HepG2 (cell line): ENCODE data around the gene TCF20. TPM values are rescaled to one million over a fixed set of nuclear protein-coding genes. Genes with fewer than 3 reads are reported as not detected.

ENCODE experiments used
- ATAC-seq: fragments of 200-7000 bp; cut with Tn5 transposase; 3 replicates; pipeline ENCODE4 v1.9.1; 2020; ENCODE audit warnings: mild to moderate bottlenecking, moderate library complexity
- BruUV-seq: library from RNA; stranded (reverse); fragments of 400-500 nt; replicated peaks from 2 replicates; lab custom pipeline; 2021; lab: Mats Ljungman, UMichigan
- CTCF ChIA-PET: fragments of 300-600 bp; formaldehyde crosslinking; extraction: SDS; loops from one replicate; lab custom pipeline; 2021; ENCODE audit warnings: low total read pairs, inconsistent platforms, low intra/inter-chr PET ratio; lab: Yijun Ruan, JAX
- POLR2A ChIA-PET: fragments of 350-600 bp; sonication (Branson Sonifier 250); formaldehyde crosslinking; loops from one replicate; lab custom pipeline; 2020; ENCODE audit warnings: antibody characterized with exemption, inconsistent platforms; lab: Yijun Ruan, JAX
- DNase-seq: peaks from one replicate; pipeline ENCODE4 v3.0.0-alpha.2; 2015; ENCODE audit warnings: low spot score
- FAIRE-seq: peaks from 3 replicates; lab custom pipeline; 2011; peaks lifted over from hg19 to GRCh38; lab: Jason Lieb, UNC
- H2AFZ ChIP-seq: one replicate; pipeline ENCODE4 v1.6.1; 2011; ENCODE audit warnings: low read length, inconsistent platforms
- H3K27ac ChIP-seq: fragments of 300-600 bp; 3 replicates; pipeline ENCODE4 v1.8.0; 2011; ENCODE audit warnings: mixed run types, mild to moderate bottlenecking, mixed read lengths, low read length, inconsistent platforms; ENCODE audit not compliant: insufficient read depth; ENCODE audit errors: extremely low read length
- H3K27me3 ChIP-seq, 2 experiments: fragments of 200-600 bp in 1 of 2; 2 replicates in 1 of 2; 3 replicates in 1 of 2; pipeline versions ENCODE4 v1.6.0 to v1.8.0; 2011; ENCODE audit warnings: low read length in 2 of 2, mild to moderate bottlenecking in 2 of 2, moderate library complexity in 2 of 2, inconsistent platforms in 1 of 2; ENCODE audit not compliant: insufficient read depth in 2 of 2, control insufficient read depth in 1 of 2
- H3K36me3 ChIP-seq, 2 experiments: fragments of 200-600 bp in 1 of 2; replicated peaks in 1 of 2; 2 replicates in 1 of 2; 3 replicates in 1 of 2; pipeline versions ENCODE4 v1.5.1 to v1.8.0; 2011; ENCODE audit warnings: low read length in 2 of 2, inconsistent platforms in 1 of 2; ENCODE audit not compliant: insufficient read depth in 2 of 2, control insufficient read depth in 1 of 2
- H3K4me1 ChIP-seq: 2 replicates; pipeline ENCODE4 v1.5.1; 2012; ENCODE audit warnings: low read length, inconsistent platforms; ENCODE audit not compliant: insufficient read depth
- H3K4me2 ChIP-seq: 2 replicates; pipeline ENCODE4 v1.6.0; 2011; ENCODE audit warnings: low read depth, low read length, inconsistent platforms
- H3K4me3 ChIP-seq, 3 experiments: fragments of 200-600 bp in 1 of 3; sonication (generic), shearing (Covaris generic) in 1 of 3; replicated peaks in 1 of 3; 2 replicates each; pipeline ENCODE4 v1.5.1; 2011 to 2016; ENCODE audit warnings: low read length in 3 of 3, inconsistent platforms in 2 of 3, low read depth in 2 of 3, mild to moderate bottlenecking in 2 of 3, control low read depth in 1 of 3, mixed read lengths in 1 of 3; ENCODE audit not compliant: insufficient read depth in 1 of 3
- H3K79me2 ChIP-seq: one replicate; pipeline ENCODE4 v1.6.1; 2011; ENCODE audit warnings: low read length, inconsistent platforms; ENCODE audit not compliant: insufficient read depth
- H3K9ac ChIP-seq: 2 replicates; pipeline ENCODE4 v1.6.0; 2011; ENCODE audit warnings: mild to moderate bottlenecking, low read depth, low read length, inconsistent platforms; ENCODE audit not compliant: insufficient read depth
- H3K9me3 ChIP-seq: 2 replicates; pipeline ENCODE4 v1.5.1; 2012; ENCODE audit warnings: mild to moderate bottlenecking, low read length
- H4K20me1 ChIP-seq: 2 replicates; pipeline ENCODE4 v1.6.0; 2011; ENCODE audit warnings: inconsistent platforms, mild to moderate bottlenecking, low read length, moderate library complexity; ENCODE audit not compliant: insufficient read depth
- AKAP8 ChIP-seq: sonication (generic); formaldehyde crosslinking; IDR thresholded peaks from 2 replicates; pipeline ENCODE4 v1.5.1; 2020; ENCODE audit warnings: mild to moderate bottlenecking, missing genetic modification reagents
- CEBPZ ChIP-seq: IDR thresholded peaks from 2 replicates; pipeline ENCODE4 v1.6.1; 2012; ENCODE audit warnings: low read length, improper control_type of control experiment
- ETV6 ChIP-seq: sonication (generic); formaldehyde crosslinking; conservative IDR thresholded peaks from 2 replicates; pipeline ENCODE4 v1.4.0; 2020; ENCODE audit warnings: missing genetic modification reagents
- RBM22 ChIP-seq: fragments of 200-400 bp; formaldehyde crosslinking; optimal IDR thresholded peaks from 2 replicates; pipeline ENCODE3; 2017; ENCODE audit warnings: mild to moderate bottlenecking, low read length, moderate library complexity
- RERE ChIP-seq: IDR thresholded peaks from 2 replicates; pipeline ENCODE4 v1.6.1; 2016; ENCODE audit warnings: low read depth, missing genetic modification reagents, missing compliant biosample characterization
- UBTF ChIP-seq: sonication (generic); formaldehyde crosslinking; IDR thresholded peaks from 2 replicates; pipeline ENCODE4 v1.4.0; 2020; ENCODE audit warnings: mild to moderate bottlenecking, missing genetic modification reagents
- ZFP36L2 ChIP-seq: sonication (generic); formaldehyde crosslinking; IDR thresholded peaks from 2 replicates; pipeline ENCODE4 v1.4.0; 2020; ENCODE audit warnings: missing genetic modification reagents
- ZNF18 ChIP-seq: sonication (generic); formaldehyde crosslinking; IDR thresholded peaks from 2 replicates; pipeline ENCODE4 v1.8.0; 2022; ENCODE audit warnings: mild to moderate bottlenecking, missing genetic modification reagents; ENCODE audit not compliant: insufficient replicate concordance
- ZNF234 ChIP-seq: sonication (generic); formaldehyde crosslinking; conservative IDR thresholded peaks from 2 replicates; pipeline ENCODE4 v1.5.1; 2020; ENCODE audit warnings: mild to moderate bottlenecking, missing genetic modification reagents
- ZNF607 ChIP-seq: sonication (generic); formaldehyde crosslinking; IDR thresholded peaks from 2 replicates; pipeline ENCODE4 v1.5.1; 2020; ENCODE audit warnings: missing genetic modification reagents, mild to moderate bottlenecking, borderline replicate concordance
- WGBS: methylation state at CpG from one replicate; pipeline ENCODE4 v1.1.6; 2017; ENCODE audit warnings: low lambda C conversion rate; 5-methylcytosine and 5-hydroxymethylcytosine counted together
- in situ Hi-C: cut with HindIII; loops from 2 replicates; pipeline ENCODE4 v1.10.0; 2017; ENCODE audit warnings: low pct_unique_long_range_greater_than_20kb; ENCODE audit not compliant: extremely low pct_ligation_motif_present
- intact Hi-C: fragments of 100-400 bp; cut with micrococcal nuclease; formaldehyde crosslinking; loops from one replicate; pipeline ENCODE4 v1.10.0; 2022; ENCODE audit not compliant: unreplicated experiment
- polyA plus RNA-seq, 8 experiments: library from polyadenylated mRNA; depleted of rRNA in 3 of 8; stranded (reverse) in 7 of 8; unstranded in 1 of 8; fragments of >200 nt; fragmentation: Illumina TruSeq in 4 of 8; extraction: Trizol in 4 of 8; gene quantifications; 2 replicates each; pipeline versions ENCODE4 v1.2.1 to v1.2.3, GENCODE V29; 2011 to 2016; ENCODE audit warnings: low read depth in 4 of 8, missing spikeins in 1 of 8, mixed read lengths in 1 of 8; ENCODE audit not compliant: insufficient read depth in 1 of 8
- total RNA-seq, 5 experiments: library from RNA; depleted of rRNA; stranded (reverse); fragments of >200 nt; fragmentation: Illumina TruSeq; extraction: Trizol; gene quantifications; 2 replicates each; pipeline ENCODE4 v1.2.3, GENCODE V29; 2016; ENCODE audit warnings: low read depth in 1 of 5

The TCF20 gene
- total and polyA plus RNA-seq, 2 of the 13 experiments (the other 11 are each of a cell fraction or from before 2014, with no cell fraction given) = 12.8 to 23.7 TPM

- intact Hi-C loops = no loop called here
- POLR2A ChIA-PET = interaction anchor here (1.0 to 1.3 kb wide), 2 partner anchors 11 kb away, joined by 3 read pairs; no protein-coding TSS in a partner anchor
- BruUV-seq = no TSS peak
- TF ChIP-seq ZFP36L2 (CRISPR knock-in tag) (no peak), RBM22 (no peak), ETV6 (CRISPR knock-in tag) (no peak), RERE (no peak), ZNF234 (CRISPR knock-in tag) (no peak), UBTF (CRISPR knock-in tag) (no peak), ZNF18 (CRISPR knock-in tag) (no peak), ZNF607 (CRISPR knock-in tag) (no peak), AKAP8 (CRISPR knock-in tag) (no peak), CEBPZ (no peak)
Measured at GRCh38 chr22:42292732-42293520, 22.5 kb upstream of the TCF20 start.

More at GRCh38 chr22:42292732-42293520, 22.5 kb upstream of the TCF20 start:
- Histone ChIP-seq H3K36me3 (no peaks in the 10 kb centered on the region), H3K27me3 (peaks cover 6 to 15% of the 10 kb centered on the region in 2 experiments), H3K9ac (no peak overlapping the region), H3K27ac (no peak overlapping the region), H3K9me3 (no peaks in the 10 kb centered on the region), H3K79me2 (no peaks in the 10 kb centered on the region), H4K20me1 (no peaks in the 10 kb centered on the region; the same call in 1 of the 2 replicates), H2AFZ (no peak overlapping the region), H3K4me3 (no peak overlapping the region), H3K4me1 (peaks cover 32% of the 10 kb centered on the region), H3K4me2 (no peak overlapping the region)
- FAIRE-seq = no peak
- in situ Hi-C loops = no loop called here
- no peak for DNase-seq
- WGBS = 20% methylated on average over 7 of the region's 12 CpGs
- CTCF ChIA-PET = no interaction called here
- no peak for ATAC-seq
